ENCODE results near the gene GPR55. TPM values are rescaled to one million over a fixed set of nuclear protein-coding genes. Genes with fewer than 3 reads are reported as not detected.

The GPR55 gene
- total and polyA plus RNA-seq, 2 donors (not counting 3 experiments of a cell fraction or from before 2014, with no cell fraction given), result not detected

DNA sequence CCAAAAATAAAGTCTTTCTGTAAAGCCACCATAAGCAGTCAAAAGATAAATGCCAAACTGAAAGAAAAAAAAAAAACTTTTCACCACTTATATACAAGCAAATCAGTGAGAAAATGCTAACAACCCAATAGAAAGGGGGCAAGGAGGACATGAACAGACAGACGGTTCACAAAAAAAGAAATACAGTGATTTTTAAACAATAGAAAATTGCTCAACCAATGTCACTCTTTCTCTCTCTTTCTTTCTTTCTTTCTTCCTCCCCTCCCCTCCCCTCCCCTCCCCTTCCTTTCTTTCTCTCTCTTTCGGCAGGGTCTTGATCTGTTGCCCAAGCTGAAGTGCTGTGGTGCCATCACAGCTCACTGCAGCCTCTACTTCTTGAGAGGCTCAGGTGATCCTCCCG lies 42.1 kb upstream of the GPR55 start:
- Histone ChIP-seq H4K20me1 (replicated peaks; ENCODE audit: control insufficient read depth, extremely low read depth, insufficient read depth, low read length) (no peaks in the 10 kb centered on the region), H3K79me2 (ENCODE audit: control insufficient read depth, insufficient read depth, low read length) (no peaks in the 10 kb centered on the region), H3K4me2 (ENCODE audit: insufficient read depth, low read length) (no peak overlapping the region), H3K27me3 (ENCODE audit: control insufficient read depth in 2 of 2, insufficient read depth in 2 of 2, low read length in 2 of 2) (peaks cover 1 to 4% of the 10 kb centered on the region in 2 experiments), H3K9me1 (replicated peaks; ENCODE audit: control insufficient read depth, extremely low read depth, insufficient read depth, low read length) (no peaks in the 10 kb centered on the region), H3K9ac (replicated peaks; ENCODE audit: extremely low read depth, insufficient read depth, low read length) (no peak overlapping the region), H2AFZ (ENCODE audit: low read depth, low read length) (no peak overlapping the region), H3K27ac (ENCODE audit: insufficient read depth, low read depth, low read length) (no peak overlapping the region), H3K4me1 (ENCODE audit: control insufficient read depth, extremely low read depth, insufficient read depth, low read length) (no peaks in the 10 kb centered on the region), H3K36me3 (ENCODE audit: control insufficient read depth in 2 of 2, extremely low read depth in 1 of 2, insufficient read depth in 2 of 2, low read length in 2 of 2) (no peaks in the 10 kb centered on the region), H3K9me3 (replicated peaks; ENCODE audit: control insufficient read depth, insufficient read depth, low read length) (no peaks in the 10 kb centered on the region), H3K4me3 (replicated peaks in 1 of 3; ENCODE audit: insufficient read depth in 1 of 3, low read depth in 1 of 3, low read length in 3 of 3) (no peak overlapping the region)
- FAIRE-seq, result no peak
- POLR2A ChIA-PET, result no interaction called here
- dilution Hi-C loops (cut with MboI; ENCODE audit: extremely low pct_ligation_motif_present, low sequenced_read_pairs), result no loop called here
- no peak for DNase-seq (ENCODE audit: low read depth, low spot score)
- CTCF ChIA-PET, result interaction anchor here (1.0 kb wide), 1 partner anchor 21 kb away, joined by 3 read pairs; no protein-coding TSS in a partner anchor
- intact Hi-C loops (cut with micrococcal nuclease), result no loop called here
- no TSS peak for BruUV-seq (replicated peaks)
- TF ChIP-seq POLR2A (IDR thresholded peaks at IDR 0.05; ENCODE audit: low read depth, low read length) (no peak), GATA2 (IDR thresholded peaks at IDR 0.05; ENCODE audit: insufficient read depth, insufficient read length, low read depth, low read length) (no peak), POLR2AphosphoS5 (IDR thresholded peaks at IDR 0.05; ENCODE audit: insufficient read depth, low read depth, low read length) (no peak), JUN (IDR thresholded peaks at IDR 0.05; ENCODE audit: borderline replicate concordance, insufficient read depth, insufficient read length, low read depth) (no peak), FOS (IDR thresholded peaks at IDR 0.05; ENCODE audit: borderline replicate concordance, insufficient read depth, low read length) (no peak), MYC (IDR thresholded peaks at IDR 0.05; ENCODE audit: low read depth, low read length) (no peak), EZH2 (IDR thresholded peaks at IDR 0.05; ENCODE audit: borderline replicate concordance, low read depth, low read length, severe bottlenecking) (no peak)
- TF ChIP-seq, protein P1, sequence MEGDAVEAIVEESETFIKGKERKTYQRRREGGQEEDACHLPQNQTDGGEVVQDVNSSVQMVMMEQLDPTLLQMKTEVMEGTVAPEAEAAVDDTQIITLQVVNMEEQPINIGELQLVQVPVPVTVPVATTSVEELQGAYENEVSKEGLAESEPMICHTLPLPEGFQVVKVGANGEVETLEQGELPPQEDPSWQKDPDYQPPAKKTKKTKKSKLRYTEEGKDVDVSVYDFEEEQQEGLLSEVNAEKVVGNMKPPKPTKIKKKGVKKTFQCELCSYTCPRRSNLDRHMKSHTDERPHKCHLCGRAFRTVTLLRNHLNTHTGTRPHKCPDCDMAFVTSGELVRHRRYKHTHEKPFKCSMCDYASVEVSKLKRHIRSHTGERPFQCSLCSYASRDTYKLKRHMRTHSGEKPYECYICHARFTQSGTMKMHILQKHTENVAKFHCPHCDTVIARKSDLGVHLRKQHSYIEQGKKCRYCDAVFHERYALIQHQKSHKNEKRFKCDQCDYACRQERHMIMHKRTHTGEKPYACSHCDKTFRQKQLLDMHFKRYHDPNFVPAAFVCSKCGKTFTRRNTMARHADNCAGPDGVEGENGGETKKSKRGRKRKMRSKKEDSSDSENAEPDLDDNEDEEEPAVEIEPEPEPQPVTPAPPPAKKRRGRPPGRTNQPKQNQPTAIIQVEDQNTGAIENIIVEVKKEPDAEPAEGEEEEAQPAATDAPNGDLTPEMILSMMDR (IDR thresholded peaks at IDR 0.05; ENCODE audit: extremely low read depth in 1 of 2, insufficient read depth in 1 of 2, low read depth in 1 of 2, low read length in 2 of 2), result no peak
- TF ChIP-seq, protein P2, sequence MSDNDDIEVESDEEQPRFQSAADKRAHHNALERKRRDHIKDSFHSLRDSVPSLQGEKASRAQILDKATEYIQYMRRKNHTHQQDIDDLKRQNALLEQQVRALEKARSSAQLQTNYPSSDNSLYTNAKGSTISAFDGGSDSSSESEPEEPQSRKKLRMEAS (IDR thresholded peaks at IDR 0.05; ENCODE audit: insufficient read depth, insufficient read length), result no peak

Measured in endothelial cell of umbilical vein (primary cell).